DOHH2 (cell line): ENCODE data around the gene ZNF85.

Source experiments
- CTCF ChIP-seq: fragments of 200-600 bp; sonication (generic); IDR thresholded peaks from one replicate; pipeline ENCODE4 v1.5.1; 2014; ENCODE audit warnings: antibody characterized with exemption, mild to moderate bottlenecking, low read depth, low read length; ENCODE audit not compliant: poor library complexity, severe bottlenecking
- EZH2phosphoT487 ChIP-seq: fragments of 200-600 bp; sonication (generic); IDR thresholded peaks from 2 replicates; pipeline ENCODE4 v1.6.1; 2017; ENCODE audit warnings: borderline replicate concordance, mild to moderate bottlenecking, antibody characterized with exemption, low read length, moderate library complexity, mixed read lengths

DNA sequence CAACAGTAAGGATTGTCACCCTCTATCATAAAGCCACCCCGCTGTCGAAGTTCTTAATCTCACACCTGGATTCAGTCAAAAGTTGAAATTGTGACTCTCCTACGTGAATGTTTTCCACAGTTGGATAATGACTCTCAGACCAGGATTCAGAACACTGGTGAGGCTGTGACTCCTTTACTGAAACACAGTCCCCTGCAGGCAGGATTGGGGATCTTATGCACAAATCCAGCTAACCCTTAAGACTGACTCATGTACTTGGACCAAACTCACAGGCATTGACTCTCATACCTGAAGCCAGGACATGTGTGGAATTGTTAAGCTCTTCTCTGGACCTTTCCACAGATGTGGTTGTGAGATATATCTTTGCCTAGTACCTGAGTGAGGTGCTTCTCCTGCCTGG lies 46.8 kb downstream of the ZNF85 start:
- no peak for TF ChIP-seq CTCF
- no peak for TF ChIP-seq EZH2phosphoT487
